Prostate gland (tissue), 2 donors: ENCODE measurements around the gene MAP4K4. TPM values are rescaled to one million over a fixed set of nuclear protein-coding genes. Genes with fewer than 3 reads are reported as not detected.

Experiments
- DNase-seq: peaks from one replicate; pipeline ENCODE4 v3.0.0-alpha.2; 2019; ENCODE audit warnings: low spot score
- H3K27ac ChIP-seq, 2 donors: fragments of 200-600 bp; sonication (generic); 2 replicates each; pipeline ENCODE4 v1.5.1; 2017 to 2019
- H3K27me3 ChIP-seq: fragments of 200-600 bp; sonication (generic); replicated peaks from 2 replicates; pipeline ENCODE4 v1.5.1; 2019; ENCODE audit not compliant: insufficient read depth
- H3K36me3 ChIP-seq, 2 donors: fragments of 200-600 bp; sonication (generic); 1 replicate in 1 of 2; 2 replicates in 1 of 2; pipeline versions ENCODE4 v1.5.1 to v1.8.1; 2017 to 2019
- H3K4me1 ChIP-seq: fragments of 200-600 bp; sonication (generic); replicated peaks from 2 replicates; pipeline ENCODE4 v1.5.1; 2019
- H3K4me3 ChIP-seq, 2 donors: fragments of 200-600 bp; sonication (generic); 2 replicates each; pipeline ENCODE4 v1.5.1; 2017 to 2019
- H3K9me3 ChIP-seq: fragments of 200-600 bp; sonication (generic); 2 replicates; pipeline ENCODE4 v1.5.1; 2017
- CTCF ChIP-seq, 4 experiments: fragments of 200-600 bp in 2 of 4; fragments of 450-650 bp in 2 of 4; sonication (generic) in 2 of 4; IDR thresholded peaks; 1 replicate in 3 of 4; 2 replicates in 1 of 4; pipeline ENCODE4 v1.5.1; 2016 to 2019; ENCODE audit warnings: antibody characterized with exemption in 4 of 4, mild to moderate bottlenecking in 2 of 4, moderate library complexity in 2 of 4
- POLR2A ChIP-seq: fragments of 450-650 bp; IDR thresholded peaks from one replicate; pipeline ENCODE4 v1.6.1; 2016; ENCODE audit warnings: antibody characterized with exemption, mild to moderate bottlenecking
- POLR2AphosphoS5 ChIP-seq: sonication (generic); formaldehyde crosslinking; IDR thresholded peaks from one replicate; pipeline ENCODE4 v1.6.1; 2017; ENCODE audit warnings: antibody characterized with exemption
- WGBS: methylation state at CpG from one replicate; pipeline ENCODE4 v1.1.5; 2018; 5-methylcytosine and 5-hydroxymethylcytosine counted together
- intact Hi-C: fragments of 100-400 bp; cut with DNase I; formaldehyde crosslinking; loops from one replicate; pipeline ENCODE4 v1.14.2; 2022
- total RNA-seq, 2 donors: library from RNA; depleted of rRNA; stranded (reverse); fragments of >200 nt; gene quantifications; one replicate each; pipeline ENCODE4 v1.1.0, GENCODE V29; 2016

The MAP4K4 gene
- total RNA-seq, 2 donors from 2014 or later = 23.6 to 107 TPM

DNA sequence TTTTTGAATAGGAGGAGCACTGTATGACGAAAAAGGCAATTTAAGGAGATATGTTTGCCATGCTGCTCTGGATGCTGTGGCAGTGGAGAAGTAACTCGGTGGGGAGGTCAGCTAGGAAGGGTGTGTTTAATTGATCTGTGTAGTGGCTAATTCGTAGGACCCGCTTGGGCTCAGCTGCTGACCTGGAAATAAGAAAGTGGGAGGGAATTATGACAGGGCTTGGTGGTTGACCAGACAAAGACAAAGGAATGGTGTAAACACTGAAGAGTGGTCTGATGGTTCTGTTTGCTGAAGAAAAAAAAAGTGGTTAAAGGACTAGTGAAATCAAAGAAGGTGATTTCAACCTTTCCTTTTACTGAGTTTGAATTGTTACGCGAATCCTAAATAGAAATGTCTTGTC lies 146.0 kb downstream of the MAP4K4 start:
- 79% methylated on average over 6 of the region's 6 CpGs for WGBS
- Histone ChIP-seq H3K9me3 (no peaks in the 10 kb centered on the region), H3K36me3 (no peaks in the 10 kb centered on the region), H3K4me1 (no peaks in the 10 kb centered on the region), H3K27me3 (no peaks in the 10 kb centered on the region), H3K27ac (peak overlapping the region; percentile 15 to 48), H3K4me3 (no peak overlapping the region)
- intact Hi-C loops = no loop called here
- DNase-seq = no peak
- no peak for TF ChIP-seq POLR2A
- no peak for TF ChIP-seq POLR2AphosphoS5
- TF ChIP-seq CTCF (IDR thresholded peaks at IDR 0.05) = no peak

- 38% methylated on average over 12 of the region's 12 CpGs for WGBS
- H3K9me3 ChIP-seq = no peaks in the 10 kb centered on the region
- H3K27ac ChIP-seq = peak overlapping the region; percentile 15 to 48
- H3K27me3 ChIP-seq = no peaks in the 10 kb centered on the region
- H3K4me3 ChIP-seq = no peak overlapping the region
- DNase-seq = peak; percentile 35
- H3K4me1 ChIP-seq = no peaks in the 10 kb centered on the region
- intact Hi-C loops = no loop called here
- TF ChIP-seq POLR2A (no peak), POLR2AphosphoS5 (peak; percentile 43)
- H3K36me3 ChIP-seq = no peaks in the 10 kb centered on the region
Measured at GRCh38 chr2:101844055-101844635, 146.6 kb downstream of the MAP4K4 start.

- no peak overlapping the region for H3K27ac ChIP-seq
- intact Hi-C loops = no loop called here
- no peaks in the 10 kb centered on the region for H3K27me3 ChIP-seq
- no peaks in the 10 kb centered on the region for H3K4me1 ChIP-seq
- DNase-seq = no peak
- H3K36me3 ChIP-seq = no peaks in the 10 kb centered on the region
- TF ChIP-seq POLR2AphosphoS5 (no peak), POLR2A (no peak), CTCF (IDR thresholded peaks at IDR 0.05) (no peak)
- 97% methylated on average over 3 of the region's 3 CpGs for WGBS
- H3K4me3 ChIP-seq = no peak overlapping the region
- H3K9me3 ChIP-seq = no peaks in the 10 kb centered on the region
Measured at GRCh38 chr2:101846973-101847372, 149.5 kb downstream of the MAP4K4 start.

GRCh38 chr2:101847661-101848339 lies 150.3 kb downstream of the MAP4K4 start:
- Histone ChIP-seq H3K9me3 (no peaks in the 10 kb centered on the region), H3K4me3 (no peak overlapping the region), H3K4me1 (no peaks in the 10 kb centered on the region), H3K27me3 (no peaks in the 10 kb centered on the region), H3K27ac (no peak overlapping the region), H3K36me3 (no peaks in the 10 kb centered on the region)
- 96% methylated on average over 4 of the region's 4 CpGs for WGBS
- no peak for DNase-seq
- intact Hi-C loops = no loop called here
- TF ChIP-seq POLR2A (no peak), CTCF (IDR thresholded peaks at IDR 0.05) (no peak), POLR2AphosphoS5 (no peak)

GRCh38 chr2:101848769-101849410 lies 151.4 kb downstream of the MAP4K4 start:
- DNase-seq = no peak
- intact Hi-C loops = no loop called here
- H3K36me3 ChIP-seq = no peaks in the 10 kb centered on the region

More at GRCh38 chr2:101848769-101849410, 151.4 kb downstream of the MAP4K4 start:
- no peaks in the 10 kb centered on the region for H3K27me3 ChIP-seq
- no peak overlapping the region for H3K27ac ChIP-seq
- TF ChIP-seq POLR2AphosphoS5 (no peak), POLR2A (no peak), CTCF (IDR thresholded peaks at IDR 0.05) (no peak)
- no peak overlapping the region for H3K4me3 ChIP-seq
- no peaks in the 10 kb centered on the region for H3K4me1 ChIP-seq
- no peaks in the 10 kb centered on the region for H3K9me3 ChIP-seq
- 53% methylated on average over 6 of the region's 6 CpGs for WGBS
